ENCODE data around the gene ITGA1. TPM values are rescaled to one million over a fixed set of nuclear protein-coding genes. Genes with fewer than 3 reads are reported as not detected.

ITGA1 gene
- total RNA-seq, 1 experiment from 2014 or later = 26.4 TPM

DNA sequence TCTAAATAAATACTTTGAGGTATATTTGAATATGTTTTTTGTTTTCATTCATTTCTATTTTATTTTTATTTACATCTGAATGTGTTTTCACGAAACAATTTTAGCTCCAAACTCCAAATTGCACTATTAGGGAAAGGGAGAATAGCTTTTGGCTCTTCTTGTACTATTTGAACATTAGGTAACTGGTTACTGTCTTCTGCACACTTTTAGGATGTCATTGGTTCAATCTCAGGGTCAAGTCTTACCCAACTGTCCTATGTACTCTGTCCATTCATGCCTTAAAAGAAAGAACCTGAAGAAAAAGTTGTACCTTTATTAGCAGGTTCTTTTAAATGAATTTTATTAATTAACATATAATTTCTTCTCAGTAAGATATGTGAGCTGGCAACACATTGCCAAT lies 51.6 kb downstream of the ITGA1 start:
- Mint-ChIP-seq H3K9me3 (ENCODE audit: unreplicated experiment) (no peaks in the 10 kb centered on the region), H3K4me1 (ENCODE audit: low read depth, unreplicated experiment) (peaks cover 3% of the 10 kb centered on the region), H3K36me3 (ENCODE audit: insufficient read depth, unreplicated experiment) (no peaks in the 10 kb centered on the region), H3K4me3 (ENCODE audit: unreplicated experiment) (no peak overlapping the region), H3K27ac (ENCODE audit: unreplicated experiment) (no peak overlapping the region), H3K27me3 (ENCODE audit: insufficient read depth, unreplicated experiment) (no peaks in the 10 kb centered on the region)
- TF ChIP-seq, protein P1, sequence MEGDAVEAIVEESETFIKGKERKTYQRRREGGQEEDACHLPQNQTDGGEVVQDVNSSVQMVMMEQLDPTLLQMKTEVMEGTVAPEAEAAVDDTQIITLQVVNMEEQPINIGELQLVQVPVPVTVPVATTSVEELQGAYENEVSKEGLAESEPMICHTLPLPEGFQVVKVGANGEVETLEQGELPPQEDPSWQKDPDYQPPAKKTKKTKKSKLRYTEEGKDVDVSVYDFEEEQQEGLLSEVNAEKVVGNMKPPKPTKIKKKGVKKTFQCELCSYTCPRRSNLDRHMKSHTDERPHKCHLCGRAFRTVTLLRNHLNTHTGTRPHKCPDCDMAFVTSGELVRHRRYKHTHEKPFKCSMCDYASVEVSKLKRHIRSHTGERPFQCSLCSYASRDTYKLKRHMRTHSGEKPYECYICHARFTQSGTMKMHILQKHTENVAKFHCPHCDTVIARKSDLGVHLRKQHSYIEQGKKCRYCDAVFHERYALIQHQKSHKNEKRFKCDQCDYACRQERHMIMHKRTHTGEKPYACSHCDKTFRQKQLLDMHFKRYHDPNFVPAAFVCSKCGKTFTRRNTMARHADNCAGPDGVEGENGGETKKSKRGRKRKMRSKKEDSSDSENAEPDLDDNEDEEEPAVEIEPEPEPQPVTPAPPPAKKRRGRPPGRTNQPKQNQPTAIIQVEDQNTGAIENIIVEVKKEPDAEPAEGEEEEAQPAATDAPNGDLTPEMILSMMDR (IDR thresholded peaks at IDR 0.05; ENCODE audit: insufficient read depth in 1 of 2, low read depth in 1 of 2, low read length in 1 of 2, severe bottlenecking in 1 of 2, unreplicated experiment in 1 of 2) = no peak
- Histone ChIP-seq H3K27me3 (replicated peaks; ENCODE audit: control insufficient read depth, insufficient read depth, low read length) (no peaks in the 10 kb centered on the region), H3K4me1 (no peaks in the 10 kb centered on the region), H3K36me3 (ENCODE audit: control insufficient read depth, insufficient read depth, low read length) (no peaks in the 10 kb centered on the region), H3K9me3 (no peaks in the 10 kb centered on the region), H3K4me3 (ENCODE audit: low read depth, low read length) (no peak overlapping the region)
- POLR2A ChIA-PET = no interaction called here
- CTCF ChIA-PET = no interaction called here
- intact Hi-C loops (cut with micrococcal nuclease; ENCODE audit: unreplicated experiment) = no loop called here
- DNase-seq = no peak
- BruUV-seq (replicated peaks) = no TSS peak

DNA sequence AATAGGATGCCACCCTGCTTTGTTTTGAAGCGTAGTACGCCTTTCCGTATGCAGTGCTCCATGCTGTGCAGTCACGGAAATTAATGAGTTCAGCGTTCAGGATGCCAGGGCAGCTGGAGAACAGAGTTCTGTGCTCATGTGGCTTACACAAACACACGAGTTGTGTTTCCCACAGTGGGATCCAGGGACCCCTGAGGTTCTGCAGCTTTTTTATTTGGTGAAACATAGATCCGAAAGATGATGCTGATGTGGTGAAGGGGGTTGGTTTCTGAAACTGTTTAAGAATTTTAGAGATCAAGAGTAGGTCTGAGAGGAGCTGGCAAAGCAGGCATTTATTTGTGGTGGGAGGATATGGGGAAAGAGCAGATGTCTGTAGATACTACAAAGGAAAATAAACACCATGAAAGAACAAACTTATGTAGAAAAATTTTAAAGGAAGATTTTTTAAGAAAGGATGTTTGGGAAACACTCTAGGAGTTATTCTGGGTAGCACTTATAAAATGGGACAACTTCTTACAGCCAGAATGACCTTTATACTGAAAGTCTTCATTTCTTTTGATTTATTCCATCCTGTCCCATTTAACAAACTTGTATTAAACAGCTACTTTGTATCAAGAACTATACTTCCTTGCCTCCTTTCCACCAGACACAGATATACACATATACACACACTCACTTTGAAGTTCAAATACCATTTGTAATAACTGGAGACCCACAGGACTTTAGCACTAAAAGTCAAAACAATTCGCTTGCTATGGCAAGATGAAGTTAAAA lies 52.7 kb downstream of the ITGA1 start:
- Mint-ChIP-seq H3K4me3 (ENCODE audit: unreplicated experiment) (no peak overlapping the region), H3K36me3 (ENCODE audit: insufficient read depth, unreplicated experiment) (no peaks in the 10 kb centered on the region), H3K27me3 (ENCODE audit: insufficient read depth, unreplicated experiment) (no peaks in the 10 kb centered on the region), H3K4me1 (ENCODE audit: low read depth, unreplicated experiment) (no peaks in the 10 kb centered on the region), H3K27ac (ENCODE audit: unreplicated experiment) (no peak overlapping the region), H3K9me3 (ENCODE audit: unreplicated experiment) (no peaks in the 10 kb centered on the region)
- Histone ChIP-seq H3K4me1 (no peaks in the 10 kb centered on the region), H3K9me3 (no peaks in the 10 kb centered on the region), H3K4me3 (ENCODE audit: low read depth, low read length) (no peak overlapping the region), H3K27me3 (replicated peaks; ENCODE audit: control insufficient read depth, insufficient read depth, low read length) (no peaks in the 10 kb centered on the region), H3K36me3 (ENCODE audit: control insufficient read depth, insufficient read depth, low read length) (no peaks in the 10 kb centered on the region)
- DNase-seq = no peak
- POLR2A ChIA-PET = no interaction called here
- intact Hi-C loops (cut with micrococcal nuclease; ENCODE audit: unreplicated experiment) = no loop called here
- CTCF ChIA-PET = no interaction called here
- no TSS peak for BruUV-seq (replicated peaks)
- TF ChIP-seq, protein P1 (IDR thresholded peaks at IDR 0.05; ENCODE audit: insufficient read depth in 1 of 2, low read depth in 1 of 2, low read length in 1 of 2, severe bottlenecking in 1 of 2, unreplicated experiment in 1 of 2) = no peak

DNA sequence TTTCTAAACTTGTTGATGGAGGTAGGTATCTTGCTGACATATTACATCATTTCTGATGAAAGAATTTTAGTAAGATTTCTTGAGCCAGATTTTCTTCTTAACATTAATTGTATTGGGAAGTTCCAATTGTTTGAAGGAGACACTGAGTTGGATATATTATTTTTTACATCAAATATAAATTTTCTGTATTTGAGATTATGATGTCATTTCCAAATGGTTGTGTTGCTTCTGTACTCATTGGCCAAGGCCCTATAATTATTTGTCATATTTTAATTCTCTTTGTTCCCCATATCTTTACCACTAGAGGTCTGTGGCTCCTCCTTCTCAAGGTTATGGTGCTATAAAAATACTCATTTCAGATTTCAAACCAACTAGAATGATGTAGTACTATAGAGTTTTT lies 53.4 kb downstream of the ITGA1 start:
- BruUV-seq (replicated peaks) = no TSS peak
- no peaks in the 10 kb centered on the region for H3K36me3 Mint-ChIP-seq (ENCODE audit: insufficient read depth, unreplicated experiment)
- no peaks in the 10 kb centered on the region for H3K4me1 Mint-ChIP-seq (ENCODE audit: low read depth, unreplicated experiment)
- no peak overlapping the region for H3K4me3 ChIP-seq (ENCODE audit: low read depth, low read length)
- H3K9me3 Mint-ChIP-seq (ENCODE audit: unreplicated experiment) = no peaks in the 10 kb centered on the region
- H3K9me3 ChIP-seq = no peaks in the 10 kb centered on the region
- intact Hi-C loops (cut with micrococcal nuclease; ENCODE audit: unreplicated experiment) = no loop called here
- TF ChIP-seq, protein P1 (IDR thresholded peaks at IDR 0.05; ENCODE audit: insufficient read depth in 1 of 2, low read depth in 1 of 2, low read length in 1 of 2, severe bottlenecking in 1 of 2, unreplicated experiment in 1 of 2) = no peak
- ChIA-PET POLR2A (no interaction called here), CTCF (no interaction called here)
- no peaks in the 10 kb centered on the region for H3K27me3 Mint-ChIP-seq (ENCODE audit: insufficient read depth, unreplicated experiment)
- no peak for DNase-seq
- no peak overlapping the region for H3K4me3 Mint-ChIP-seq (ENCODE audit: unreplicated experiment)
- H3K27ac Mint-ChIP-seq (ENCODE audit: unreplicated experiment) = no peak overlapping the region
- no peaks in the 10 kb centered on the region for H3K27me3 ChIP-seq (replicated peaks; ENCODE audit: control insufficient read depth, insufficient read depth, low read length)
- no peaks in the 10 kb centered on the region for H3K36me3 ChIP-seq (ENCODE audit: control insufficient read depth, insufficient read depth, low read length)
- no peaks in the 10 kb centered on the region for H3K4me1 ChIP-seq

Measured in Caco-2 (cell line).